Naive B cell (primary cell): ENCODE measurements around the gene PPM1G. TPM values are rescaled to one million over a fixed set of nuclear protein-coding genes. Genes with fewer than 3 reads are reported as not detected.

Experiments used
- ATAC-seq, 2 donors: fragments of 150-1000 bp; cut with Tn5 transposase; 2 replicates each; pipeline ENCODE4 v1.10.0; 2021; ENCODE audit warnings: low read depth in 2 of 2, mild to moderate bottlenecking in 2 of 2, moderate library complexity in 2 of 2
- DNase-seq: peaks from one replicate; pipeline ENCODE4 v3.0.0; 2022
- H3K27ac Mint-ChIP-seq, 6 donors: one replicate each; pipeline ENCODE4 v1.8.0; 2020 to 2022; ENCODE audit warnings: mild to moderate bottlenecking in 6 of 6, mixed read lengths in 6 of 6, moderate library complexity in 5 of 6, inconsistent platforms in 2 of 6
- H3K27me3 Mint-ChIP-seq, 3 donors: one replicate each; pipeline ENCODE4 v1.8.0; 2021 to 2022; ENCODE audit warnings: mixed read lengths in 3 of 3, mild to moderate bottlenecking in 1 of 3
- H3K36me3 Mint-ChIP-seq, 2 donors: one replicate each; pipeline ENCODE4 v1.8.0; 2020 to 2022; ENCODE audit warnings: mixed read lengths in 2 of 2, inconsistent platforms in 1 of 2, mild to moderate bottlenecking in 1 of 2
- H3K4me1 Mint-ChIP-seq, 3 donors: one replicate each; pipeline ENCODE4 v1.8.0; 2020 to 2022; ENCODE audit warnings: mixed read lengths in 3 of 3, inconsistent platforms in 1 of 3, mild to moderate bottlenecking in 1 of 3, moderate library complexity in 1 of 3
- H3K4me3 Mint-ChIP-seq, 8 donors: one replicate each; pipeline ENCODE4 v1.8.0; 2020 to 2022; ENCODE audit warnings: mild to moderate bottlenecking in 8 of 8, mixed read lengths in 8 of 8, moderate library complexity in 8 of 8, inconsistent platforms in 2 of 8
- H3K9me3 Mint-ChIP-seq, 7 donors: one replicate each; pipeline ENCODE4 v1.8.0; 2020 to 2022; ENCODE audit warnings: mixed read lengths in 7 of 7, mild to moderate bottlenecking in 5 of 7, inconsistent platforms in 2 of 7, moderate library complexity in 1 of 7
- polyA plus RNA-seq, 6 donors: library from polyadenylated mRNA; unstranded; fragments of 300-500 nt; fragmentation: Illumina TruSeq; gene quantifications; one replicate each; pipeline ENCODE4 v1.2.3, GENCODE V29; 2021; ENCODE audit warnings: low read depth in 6 of 6

The PPM1G gene
- polyA plus RNA-seq, 6 donors from 2014 or later, result 67.1 to 105 (median 73.2) TPM

GRCh38 chr2:27400348-27401135, 8.8 kb downstream of the PPM1G start:
- Mint-ChIP-seq H3K4me3 (no peak overlapping the region), H3K36me3 (no peaks in the 10 kb centered on the region), H3K9me3 (no peaks in the 10 kb centered on the region), H3K27ac (peak overlapping the region in 5 of 6 donors; percentile 49 to 74 (median 63)), H3K4me1 (peaks cover 13 to 42% (median 24%) of the 10 kb centered on the region in 3 donors), H3K27me3 (no peaks in the 10 kb centered on the region)
- DNase-seq (no peak), ATAC-seq (no peak)

GRCh38 chr2:27398962-27399361, 10.4 kb downstream of the PPM1G start:
- Mint-ChIP-seq H3K9me3 (no peaks in the 10 kb centered on the region), H3K4me3 (no peak overlapping the region), H3K27ac (peak overlapping the region in 2 of 6 donors; percentile 41 to 80), H3K27me3 (no peaks in the 10 kb centered on the region), H3K4me1 (peaks cover 13 to 47% (median 24%) of the 10 kb centered on the region in 3 donors), H3K36me3 (no peaks in the 10 kb centered on the region)
- DNase-seq (no peak), ATAC-seq (no peak)

GRCh38 chr2:27393225-27393624, 16.2 kb downstream of the PPM1G start:
- H3K27ac Mint-ChIP-seq, result no peak overlapping the region
- DNase-seq (no peak), ATAC-seq (no peak)
- H3K36me3 Mint-ChIP-seq, result peaks cover 0 to 5% of the 10 kb centered on the region in 2 donors
- peaks cover 12 to 23% (median 18%) of the 10 kb centered on the region in 3 donors for H3K4me1 Mint-ChIP-seq
- no peak overlapping the region for H3K4me3 Mint-ChIP-seq
- no peaks in the 10 kb centered on the region for H3K9me3 Mint-ChIP-seq
- H3K27me3 Mint-ChIP-seq, result no peaks in the 10 kb centered on the region

- Mint-ChIP-seq H3K27ac (peak overlapping the region in 1 of 6 donors; percentile 44), H3K4me1 (peaks cover 12 to 13% (median 13%) of the 10 kb centered on the region in 3 donors), H3K9me3 (no peaks in the 10 kb centered on the region), H3K36me3 (peaks cover 5 to 7% of the 10 kb centered on the region in 2 donors), H3K27me3 (no peaks in the 10 kb centered on the region), H3K4me3 (no peak overlapping the region)
- no peak for ATAC-seq
- no peak for DNase-seq
Observed at GRCh38 chr2:27390822-27391679, 18.3 kb downstream of the PPM1G start.

- DNase-seq, result no peak
- Mint-ChIP-seq H3K36me3 (peaks cover 14 to 28% of the 10 kb centered on the region in 2 donors), H3K4me3 (peak overlapping the region; percentile 79 to 91 (median 84)), H3K27me3 (no peaks in the 10 kb centered on the region), H3K4me1 (peaks cover 26 to 42% (median 34%) of the 10 kb centered on the region in 3 donors), H3K9me3 (no peaks in the 10 kb centered on the region), H3K27ac (peak overlapping the region; percentile 89 to 98 (median 96))
- no peak for ATAC-seq
Observed at GRCh38 chr2:27381577-27382181, 27.7 kb downstream of the PPM1G start.

- H3K36me3 Mint-ChIP-seq, result peaks cover 14 to 31% of the 10 kb centered on the region in 2 donors
- DNase-seq (peak; percentile 86), ATAC-seq (peak; percentile 99)
- peaks cover 26 to 43% (median 34%) of the 10 kb centered on the region in 3 donors for H3K4me1 Mint-ChIP-seq
- H3K9me3 Mint-ChIP-seq, result no peaks in the 10 kb centered on the region
- no peaks in the 10 kb centered on the region for H3K27me3 Mint-ChIP-seq
- H3K27ac Mint-ChIP-seq, result peak within 1 kb of the TSS; percentile 91 to 98 (median 97)
- H3K4me3 Mint-ChIP-seq, result peak within 1 kb of the TSS; percentile 79 to 96 (median 90)
Observed at GRCh38 chr2:27380626-27381545, 28.5 kb downstream of the PPM1G start, which contains the start of gene ZNF513. Gene ZNF513 (minus strand): TSS chr2:27380734. CDS start chr2:27380526, 208 bp downstream.

- H3K36me3 Mint-ChIP-seq, result peaks cover 11 to 22% of the 10 kb centered on the region in 2 donors
- no peaks in the 10 kb centered on the region for H3K9me3 Mint-ChIP-seq
- no peak for ATAC-seq
Observed at GRCh38 chr2:27379836-27380625, 29.4 kb downstream of the PPM1G start.

GRCh38 chr2:27379383-27379835, 30.0 kb downstream of the PPM1G start:
- H3K36me3 Mint-ChIP-seq, result peaks cover 6 to 17% of the 10 kb centered on the region in 2 donors

More at GRCh38 chr2:27379836-27380625, 29.4 kb downstream of the PPM1G start:
- H3K4me1 Mint-ChIP-seq, result peaks cover 26 to 43% (median 30%) of the 10 kb centered on the region in 3 donors
- peak overlapping the region; percentile 90 to 97 (median 92) for H3K27ac Mint-ChIP-seq
- peak overlapping the region; percentile 79 to 96 (median 89) for H3K4me3 Mint-ChIP-seq
- no peak for DNase-seq
- no peaks in the 10 kb centered on the region for H3K27me3 Mint-ChIP-seq

GRCh38 chr2:27378809-27379290, 30.5 kb downstream of the PPM1G start:
- Mint-ChIP-seq H3K27ac (peak overlapping the region in 4 of 6 donors; percentile 54 to 97 (median 92)), H3K36me3 (peaks cover under 1 to 12% of the 10 kb centered on the region in 2 donors), H3K4me3 (peak overlapping the region in 7 of 8 donors; percentile 3 to 96 (median 79)), H3K4me1 (peaks cover 32 to 50% (median 34%) of the 10 kb centered on the region in 3 donors), H3K27me3 (no peaks in the 10 kb centered on the region), H3K9me3 (no peaks in the 10 kb centered on the region)
- no peak for DNase-seq
- no peak for ATAC-seq

More at GRCh38 chr2:27379383-27379835, 30.0 kb downstream of the PPM1G start:
- Mint-ChIP-seq H3K27me3 (no peaks in the 10 kb centered on the region), H3K4me1 (peaks cover 32 to 47% (median 35%) of the 10 kb centered on the region in 3 donors), H3K27ac (peak overlapping the region; percentile 90 to 97 (median 92)), H3K4me3 (peak overlapping the region; percentile 79 to 96 (median 89)), H3K9me3 (no peaks in the 10 kb centered on the region)
- no peak for ATAC-seq
- DNase-seq, result no peak

- Mint-ChIP-seq H3K36me3 (peaks cover 0 to 7% of the 10 kb centered on the region in 2 donors), H3K4me1 (peaks cover 33 to 50% (median 36%) of the 10 kb centered on the region in 3 donors), H3K27ac (peak overlapping the region in 4 of 6 donors; percentile 44 to 91 (median 81)), H3K4me3 (peak overlapping the region in 4 of 8 donors; percentile 12 to 70 (median 44)), H3K9me3 (no peaks in the 10 kb centered on the region), H3K27me3 (no peaks in the 10 kb centered on the region)
- ATAC-seq (no peak), DNase-seq (no peak)
Observed at GRCh38 chr2:27378096-27378808, 31.1 kb downstream of the PPM1G start.

- ATAC-seq (no peak), DNase-seq (no peak)
- H3K27ac Mint-ChIP-seq, result peak overlapping the region in 2 of 6 donors; percentile 9 to 66
- H3K9me3 Mint-ChIP-seq, result no peaks in the 10 kb centered on the region
- peaks cover 37 to 54% (median 42%) of the 10 kb centered on the region in 3 donors for H3K4me1 Mint-ChIP-seq
- peaks cover 3 to 7% of the 10 kb centered on the region in 2 donors for H3K36me3 Mint-ChIP-seq
- no peaks in the 10 kb centered on the region for H3K27me3 Mint-ChIP-seq
- peak overlapping the region in 3 of 8 donors; percentile 44 to 77 (median 64) for H3K4me3 Mint-ChIP-seq
Observed at GRCh38 chr2:27377618-27378095, 31.7 kb downstream of the PPM1G start.
